ENCODE measurements around the gene CEP72. TPM values are rescaled to one million over a fixed set of nuclear protein-coding genes. Genes with fewer than 3 reads are reported as not detected.

Gene CEP72
- total and polyA plus RNA-seq, 4 donors: 1.3 to 5.9 (median 2.6) TPM

DNA sequence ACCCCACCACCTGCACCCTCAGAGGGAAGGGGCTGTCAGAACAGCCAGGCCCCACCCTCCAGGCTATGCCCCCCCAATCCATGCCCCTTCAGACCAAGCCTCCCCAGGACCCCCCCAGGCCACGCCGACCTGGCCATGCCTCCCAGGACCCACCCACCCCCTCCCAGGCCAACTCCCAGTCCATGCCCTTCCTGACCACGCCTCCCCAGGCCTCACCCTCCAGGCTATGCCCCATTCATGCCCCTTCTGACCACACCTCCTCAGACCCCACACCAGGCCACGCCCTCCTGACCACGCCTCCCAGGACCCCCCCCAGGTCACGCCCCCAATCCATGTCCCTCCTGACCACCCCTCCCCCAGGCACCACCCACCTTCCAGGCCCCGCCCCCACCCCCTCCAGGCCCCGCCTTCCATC lies 53.4 kb downstream of the CEP72 start:
- Histone ChIP-seq H3K4me1 (ENCODE audit: control insufficient read depth in 4 of 4, insufficient read depth in 4 of 4, low read length in 3 of 4) (peaks cover 0 to 22% (median 9%) of the 10 kb centered on the region in 4 donors), H3K36me3 (ENCODE audit: control insufficient read depth in 4 of 4, insufficient read depth in 3 of 4, low read depth in 1 of 4, low read length in 3 of 4) (peaks cover 0 to 6% (median 0%) of the 10 kb centered on the region in 4 donors), H3K9me3 (ENCODE audit: control insufficient read depth in 4 of 4, low read length in 3 of 4) (no peaks in the 10 kb centered on the region), H3K27ac (ENCODE audit: low read depth in 1 of 2, low read length in 2 of 2) (no peak overlapping the region), H3K27me3 (ENCODE audit: control insufficient read depth in 4 of 4, insufficient read depth in 4 of 4, low read length in 3 of 4) (no peaks in the 10 kb centered on the region), H3K9ac (ENCODE audit: low read depth in 1 of 2, low read length in 2 of 2) (no peak overlapping the region), H3K4me3 (ENCODE audit: low read depth in 1 of 3, low read length in 3 of 3) (no peak overlapping the region)
- TF ChIP-seq RAD21 (IDR thresholded peaks at IDR 0.05) (no peak), FOXA1 (IDR thresholded peaks at IDR 0.05) (no peak), TAF1 (conservative IDR thresholded peaks at IDR 0.05) (no peak), HNF4G (IDR thresholded peaks at IDR 0.05) (no peak), NR2F2 (IDR thresholded peaks at IDR 0.05) (no peak), JUND (IDR thresholded peaks at IDR 0.05) (no peak), GABPA (IDR thresholded peaks at IDR 0.05 in 1 of 2, conservative IDR thresholded peaks at IDR 0.05 in 1 of 2) (no peak), FOXA2 (IDR thresholded peaks at IDR 0.05) (no peak)
- TF ChIP-seq, protein P1, sequence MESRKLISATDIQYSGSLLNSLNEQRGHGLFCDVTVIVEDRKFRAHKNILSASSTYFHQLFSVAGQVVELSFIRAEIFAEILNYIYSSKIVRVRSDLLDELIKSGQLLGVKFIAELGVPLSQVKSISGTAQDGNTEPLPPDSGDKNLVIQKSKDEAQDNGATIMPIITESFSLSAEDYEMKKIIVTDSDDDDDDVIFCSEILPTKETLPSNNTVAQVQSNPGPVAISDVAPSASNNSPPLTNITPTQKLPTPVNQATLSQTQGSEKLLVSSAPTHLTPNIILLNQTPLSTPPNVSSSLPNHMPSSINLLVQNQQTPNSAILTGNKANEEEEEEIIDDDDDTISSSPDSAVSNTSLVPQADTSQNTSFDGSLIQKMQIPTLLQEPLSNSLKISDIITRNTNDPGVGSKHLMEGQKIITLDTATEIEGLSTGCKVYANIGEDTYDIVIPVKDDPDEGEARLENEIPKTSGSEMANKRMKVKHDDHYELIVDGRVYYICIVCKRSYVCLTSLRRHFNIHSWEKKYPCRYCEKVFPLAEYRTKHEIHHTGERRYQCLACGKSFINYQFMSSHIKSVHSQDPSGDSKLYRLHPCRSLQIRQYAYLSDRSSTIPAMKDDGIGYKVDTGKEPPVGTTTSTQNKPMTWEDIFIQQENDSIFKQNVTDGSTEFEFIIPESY (IDR thresholded peaks at IDR 0.05): no peak
- TF ChIP-seq, protein P2, sequence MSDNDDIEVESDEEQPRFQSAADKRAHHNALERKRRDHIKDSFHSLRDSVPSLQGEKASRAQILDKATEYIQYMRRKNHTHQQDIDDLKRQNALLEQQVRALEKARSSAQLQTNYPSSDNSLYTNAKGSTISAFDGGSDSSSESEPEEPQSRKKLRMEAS (IDR thresholded peaks at IDR 0.05): no peak
- TF ChIP-seq, protein P3, sequence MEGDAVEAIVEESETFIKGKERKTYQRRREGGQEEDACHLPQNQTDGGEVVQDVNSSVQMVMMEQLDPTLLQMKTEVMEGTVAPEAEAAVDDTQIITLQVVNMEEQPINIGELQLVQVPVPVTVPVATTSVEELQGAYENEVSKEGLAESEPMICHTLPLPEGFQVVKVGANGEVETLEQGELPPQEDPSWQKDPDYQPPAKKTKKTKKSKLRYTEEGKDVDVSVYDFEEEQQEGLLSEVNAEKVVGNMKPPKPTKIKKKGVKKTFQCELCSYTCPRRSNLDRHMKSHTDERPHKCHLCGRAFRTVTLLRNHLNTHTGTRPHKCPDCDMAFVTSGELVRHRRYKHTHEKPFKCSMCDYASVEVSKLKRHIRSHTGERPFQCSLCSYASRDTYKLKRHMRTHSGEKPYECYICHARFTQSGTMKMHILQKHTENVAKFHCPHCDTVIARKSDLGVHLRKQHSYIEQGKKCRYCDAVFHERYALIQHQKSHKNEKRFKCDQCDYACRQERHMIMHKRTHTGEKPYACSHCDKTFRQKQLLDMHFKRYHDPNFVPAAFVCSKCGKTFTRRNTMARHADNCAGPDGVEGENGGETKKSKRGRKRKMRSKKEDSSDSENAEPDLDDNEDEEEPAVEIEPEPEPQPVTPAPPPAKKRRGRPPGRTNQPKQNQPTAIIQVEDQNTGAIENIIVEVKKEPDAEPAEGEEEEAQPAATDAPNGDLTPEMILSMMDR (IDR thresholded peaks at IDR 0.05; ENCODE audit: low read depth, low read length, missing input control): no peak
- TF ChIP-seq, protein P4, sequence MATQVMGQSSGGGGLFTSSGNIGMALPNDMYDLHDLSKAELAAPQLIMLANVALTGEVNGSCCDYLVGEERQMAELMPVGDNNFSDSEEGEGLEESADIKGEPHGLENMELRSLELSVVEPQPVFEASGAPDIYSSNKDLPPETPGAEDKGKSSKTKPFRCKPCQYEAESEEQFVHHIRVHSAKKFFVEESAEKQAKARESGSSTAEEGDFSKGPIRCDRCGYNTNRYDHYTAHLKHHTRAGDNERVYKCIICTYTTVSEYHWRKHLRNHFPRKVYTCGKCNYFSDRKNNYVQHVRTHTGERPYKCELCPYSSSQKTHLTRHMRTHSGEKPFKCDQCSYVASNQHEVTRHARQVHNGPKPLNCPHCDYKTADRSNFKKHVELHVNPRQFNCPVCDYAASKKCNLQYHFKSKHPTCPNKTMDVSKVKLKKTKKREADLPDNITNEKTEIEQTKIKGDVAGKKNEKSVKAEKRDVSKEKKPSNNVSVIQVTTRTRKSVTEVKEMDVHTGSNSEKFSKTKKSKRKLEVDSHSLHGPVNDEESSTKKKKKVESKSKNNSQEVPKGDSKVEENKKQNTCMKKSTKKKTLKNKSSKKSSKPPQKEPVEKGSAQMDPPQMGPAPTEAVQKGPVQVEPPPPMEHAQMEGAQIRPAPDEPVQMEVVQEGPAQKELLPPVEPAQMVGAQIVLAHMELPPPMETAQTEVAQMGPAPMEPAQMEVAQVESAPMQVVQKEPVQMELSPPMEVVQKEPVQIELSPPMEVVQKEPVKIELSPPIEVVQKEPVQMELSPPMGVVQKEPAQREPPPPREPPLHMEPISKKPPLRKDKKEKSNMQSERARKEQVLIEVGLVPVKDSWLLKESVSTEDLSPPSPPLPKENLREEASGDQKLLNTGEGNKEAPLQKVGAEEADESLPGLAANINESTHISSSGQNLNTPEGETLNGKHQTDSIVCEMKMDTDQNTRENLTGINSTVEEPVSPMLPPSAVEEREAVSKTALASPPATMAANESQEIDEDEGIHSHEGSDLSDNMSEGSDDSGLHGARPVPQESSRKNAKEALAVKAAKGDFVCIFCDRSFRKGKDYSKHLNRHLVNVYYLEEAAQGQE (IDR thresholded peaks at IDR 0.05): no peak
- 93% methylated on average over 8 of the region's 8 CpGs for WGBS
- DNase-seq (ENCODE audit: low spot score): no peak

DNA sequence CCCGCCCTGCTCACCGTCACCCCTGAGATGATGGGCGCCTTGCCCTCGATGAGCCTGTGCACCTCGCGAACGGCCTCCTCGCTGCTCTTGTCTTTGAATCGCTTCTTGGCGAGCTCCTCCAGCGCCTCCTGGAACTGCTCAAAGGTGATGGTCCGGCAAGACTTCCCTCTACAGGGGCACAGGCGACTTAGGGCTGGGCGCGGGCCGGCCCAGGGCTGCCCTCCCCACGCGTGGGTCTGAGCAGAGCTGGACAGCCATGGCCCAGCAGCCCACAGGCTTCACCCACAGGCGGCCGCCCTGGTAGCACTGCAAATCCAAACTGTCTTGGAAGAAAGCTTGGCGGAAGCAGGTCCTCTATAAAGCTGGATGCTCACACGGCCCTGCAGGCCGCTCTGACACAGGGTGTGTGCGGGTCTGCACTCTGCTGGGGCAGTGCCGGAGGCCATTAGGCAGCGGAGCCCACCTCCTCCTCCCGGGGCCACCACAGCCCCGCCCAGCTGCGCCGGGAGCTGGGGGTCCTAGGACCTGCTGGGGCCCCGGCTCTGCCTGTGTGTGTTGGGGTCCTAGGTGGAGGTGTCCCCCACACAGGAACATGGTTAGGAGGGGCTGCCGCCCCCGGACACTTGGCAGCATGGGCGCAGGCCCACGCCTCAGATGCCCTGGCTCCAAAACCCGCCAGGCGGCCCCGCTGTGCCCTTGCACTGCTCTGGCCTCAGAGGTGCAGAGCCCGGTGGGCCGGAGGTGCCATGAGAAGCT lies 54.0 kb downstream of the CEP72 start:
- Histone ChIP-seq H3K9me3 (ENCODE audit: control insufficient read depth in 4 of 4, low read length in 3 of 4) (no peaks in the 10 kb centered on the region), H3K4me3 (ENCODE audit: low read depth in 1 of 3, low read length in 3 of 3) (no peak overlapping the region), H3K27ac (ENCODE audit: low read depth in 1 of 2, low read length in 2 of 2) (no peak overlapping the region), H3K36me3 (ENCODE audit: control insufficient read depth in 4 of 4, insufficient read depth in 3 of 4, low read depth in 1 of 4, low read length in 3 of 4) (peaks cover 0 to 6% (median 0%) of the 10 kb centered on the region in 4 donors), H3K9ac (ENCODE audit: low read depth in 1 of 2, low read length in 2 of 2) (no peak overlapping the region), H3K4me1 (ENCODE audit: control insufficient read depth in 4 of 4, insufficient read depth in 4 of 4, low read length in 3 of 4) (peaks cover 5 to 28% (median 14%) of the 10 kb centered on the region in 4 donors), H3K27me3 (ENCODE audit: control insufficient read depth in 4 of 4, insufficient read depth in 4 of 4, low read length in 3 of 4) (no peaks in the 10 kb centered on the region)
- TF ChIP-seq TAF1 (conservative IDR thresholded peaks at IDR 0.05) (no peak), SP1 (IDR thresholded peaks at IDR 0.05) (no peak), NR2F2 (IDR thresholded peaks at IDR 0.05) (no peak), RAD21 (IDR thresholded peaks at IDR 0.05) (no peak), RXRA (IDR thresholded peaks at IDR 0.05) (no peak), GABPA (IDR thresholded peaks at IDR 0.05 in 1 of 2, conservative IDR thresholded peaks at IDR 0.05 in 1 of 2) (no peak), EGR1 (IDR thresholded peaks at IDR 0.05; ENCODE audit: low read depth in 2 of 2) (no peak), FOXA1 (IDR thresholded peaks at IDR 0.05) (no peak)
- TF ChIP-seq, protein P3 (IDR thresholded peaks at IDR 0.05; ENCODE audit: low read depth, low read length, missing input control): no peak
- TF ChIP-seq, protein P1 (IDR thresholded peaks at IDR 0.05): no peak
- DNase-seq (ENCODE audit: low spot score): no peak
- WGBS: 96% methylated on average over 40 of the region's 40 CpGs
